Activated T-cell treated with anti-CD3 and anti-CD28 coated beads, Interleukin-2, amount 50 U/mL, for 48 hours (primary cell): ENCODE measurements around the gene CTDNEP1.
"Not testable (repeated sequence)": the region's sequence is repeated elsewhere in the genome, so short reads cannot be mapped to it uniquely, and the experiment has no call there.

Source experiments
- DNase-seq, 2 experiments: peaks; one replicate each; pipeline ENCODE4 v3.0.0-alpha.2; 2020

CTDNEP1 gene

DNA sequence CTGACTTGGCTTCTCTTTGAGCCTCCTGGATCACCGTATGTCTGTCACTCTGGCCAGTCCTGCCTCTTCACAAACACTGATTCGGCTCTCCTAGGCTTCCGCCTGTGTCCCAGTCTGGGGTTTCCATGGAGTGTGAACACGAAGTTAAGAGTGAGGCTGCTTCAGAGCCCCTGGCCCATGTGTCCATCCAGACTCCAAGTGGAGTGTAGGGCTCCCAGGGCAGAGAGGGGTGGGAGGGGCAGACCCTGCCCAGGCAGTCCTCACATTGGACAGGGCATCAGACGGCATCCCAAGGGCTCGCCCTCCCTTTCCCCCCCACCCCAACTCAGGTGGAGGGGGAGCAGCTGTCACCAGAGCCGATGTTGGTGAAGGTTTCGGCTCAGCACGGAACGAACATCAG is 7.7 kb downstream of the CTDNEP1 start:
- DNase-seq = not testable (repeated sequence)

DNA sequence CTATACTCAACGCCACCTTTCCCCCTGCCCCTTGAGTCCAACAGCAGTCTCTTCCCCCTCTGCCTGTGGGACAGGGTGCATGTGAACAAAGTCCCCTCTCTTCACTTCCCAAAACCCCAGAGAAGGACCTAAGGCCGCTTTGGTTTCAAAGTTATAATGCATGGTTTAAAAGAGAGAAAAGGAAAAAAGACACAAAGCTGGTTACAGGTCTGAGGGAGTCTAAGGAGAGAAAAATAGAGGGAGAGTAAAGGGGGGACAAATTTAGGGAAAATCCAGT is 8.1 kb downstream of the CTDNEP1 start:
- DNase-seq = no peak

DNA sequence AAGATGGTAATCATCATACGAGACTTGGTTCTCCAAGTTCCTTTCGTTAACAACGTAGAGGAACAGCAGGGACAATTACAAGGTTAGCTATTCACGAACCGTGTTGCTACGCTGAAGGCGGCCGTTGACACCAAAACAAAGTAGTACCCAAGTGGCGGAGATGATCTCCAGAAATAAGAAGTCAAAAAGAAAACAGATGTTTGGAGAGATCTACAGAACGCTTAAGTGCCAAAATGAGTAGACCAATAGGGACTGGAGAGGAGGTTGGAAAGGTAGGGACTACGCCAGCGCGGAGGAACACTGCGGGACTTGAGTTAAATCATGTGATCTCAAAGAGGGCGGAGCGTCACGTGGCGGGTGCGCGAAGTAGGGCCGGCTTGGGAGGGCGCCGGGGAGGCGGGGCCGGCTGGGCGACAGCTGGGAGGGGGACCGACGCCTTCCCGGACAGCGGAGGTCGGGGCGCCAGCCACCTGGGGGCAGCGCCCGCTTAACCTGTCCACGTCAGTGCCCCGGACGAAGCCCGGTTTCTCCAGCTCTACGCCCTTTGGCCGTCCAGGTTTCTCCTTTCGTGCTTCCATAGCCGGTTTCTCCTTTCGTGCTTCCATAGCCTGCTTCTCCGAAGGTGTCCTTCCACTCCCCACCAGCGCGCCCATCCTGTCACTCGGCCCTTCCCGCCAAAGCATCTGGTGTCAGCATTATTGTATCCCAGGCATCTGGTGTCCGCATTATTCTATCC is 8.6 kb downstream of the CTDNEP1 start:
- peak; percentile 94 to 95 for DNase-seq

DNA sequence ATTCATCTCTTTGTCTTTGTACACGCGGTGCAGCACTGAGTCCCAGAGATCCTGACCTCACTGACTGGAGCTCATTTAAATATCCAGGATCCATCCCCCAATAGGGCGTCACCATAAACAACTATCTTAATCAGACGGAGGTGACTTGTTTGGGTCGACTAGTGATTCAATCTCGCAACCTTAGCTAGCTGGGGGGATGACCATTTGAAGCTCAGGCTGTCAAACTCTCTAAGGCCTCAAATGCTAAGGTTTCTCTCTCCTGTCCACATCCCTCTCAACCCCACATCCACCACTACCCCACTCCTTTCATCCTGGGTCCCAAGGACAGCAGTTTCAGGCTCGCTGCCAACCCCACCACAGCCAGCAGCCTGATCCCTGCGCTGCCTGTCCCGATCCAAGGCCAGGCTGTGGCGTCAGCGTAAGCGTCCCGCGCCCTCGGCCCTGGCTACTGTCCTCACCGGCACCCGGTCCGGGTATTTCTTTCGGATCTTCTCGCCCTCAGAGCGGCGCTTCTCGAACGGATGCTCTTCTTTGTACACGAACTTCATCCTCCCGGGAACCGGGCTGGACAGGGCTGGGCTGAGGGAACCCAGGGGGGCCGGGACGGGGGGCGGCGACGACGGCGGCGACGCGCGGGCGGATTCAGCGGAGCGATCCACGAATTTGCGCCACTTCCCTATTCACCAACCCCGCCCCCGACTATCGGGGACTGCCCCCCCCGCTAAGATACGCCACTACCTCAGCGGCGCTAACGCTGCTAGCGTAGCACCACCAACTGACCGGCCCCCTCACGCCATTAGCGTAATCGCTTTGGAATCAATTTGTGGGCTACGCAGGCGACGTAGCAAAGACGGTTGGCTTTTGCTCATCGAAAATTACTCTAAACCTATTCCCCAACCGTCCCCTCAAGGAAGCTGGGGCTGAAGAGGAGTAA is 9.5 kb downstream of the CTDNEP1 start, which contains the start of gene GABARAP:
TSS of gene GABARAP (minus strand) at position 667 of the 934 bp plus-strand sequence. CDS start at position 548, 119 bp downstream.
- peak; percentile 97 for DNase-seq

DNA sequence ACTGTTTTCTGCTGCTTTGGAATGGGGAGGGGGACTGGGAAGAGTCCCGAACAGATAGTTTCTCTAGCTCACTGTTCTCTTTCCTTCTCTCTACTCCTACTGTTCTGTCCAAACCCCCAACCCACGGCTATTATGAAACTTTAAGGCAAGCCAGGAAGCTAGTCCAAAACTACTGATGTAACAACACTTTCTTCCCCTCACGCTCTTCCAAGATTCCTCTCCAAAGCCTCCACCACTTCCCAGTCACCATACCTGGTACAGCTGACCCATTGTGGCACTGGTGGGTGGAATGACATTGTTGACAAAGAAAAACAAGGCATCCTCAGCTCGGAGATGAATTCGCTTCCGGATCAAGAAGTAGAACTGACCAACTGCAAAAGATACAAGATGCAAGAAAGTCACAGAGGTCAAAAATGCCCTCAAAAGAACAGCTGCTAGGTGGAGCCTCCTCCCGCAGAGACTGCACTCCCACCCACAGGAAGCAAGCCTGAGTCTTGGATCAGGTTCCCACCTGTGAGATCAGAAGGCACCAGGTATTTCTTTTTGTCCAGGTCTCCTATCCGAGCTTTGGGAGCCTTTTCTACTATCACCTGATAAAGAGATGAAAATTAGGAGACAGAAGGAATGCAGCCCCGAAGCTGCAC is 10.3 kb downstream of the CTDNEP1 start:
- DNase-seq = no peak

DNA sequence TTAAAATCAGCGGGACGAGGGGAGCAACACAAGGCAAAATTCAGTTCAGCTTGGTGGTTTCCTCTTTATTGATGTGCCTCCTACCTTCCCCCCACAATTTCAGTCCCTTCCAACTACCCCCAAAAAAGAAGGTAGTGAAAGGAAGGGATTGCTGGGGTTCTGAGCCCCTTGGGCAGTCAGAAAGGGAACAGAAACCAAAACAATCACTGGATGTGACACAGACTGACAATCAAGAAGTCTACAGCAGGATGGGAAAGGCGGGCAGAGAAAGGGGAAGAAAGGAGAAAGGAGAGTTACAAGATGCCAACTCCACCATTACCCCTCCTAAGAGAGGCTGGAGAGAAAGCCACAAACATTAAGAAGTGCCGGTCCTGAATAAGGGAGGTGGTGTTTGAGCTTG is 11.2 kb downstream of the CTDNEP1 start:
- DNase-seq = no peak

DNA sequence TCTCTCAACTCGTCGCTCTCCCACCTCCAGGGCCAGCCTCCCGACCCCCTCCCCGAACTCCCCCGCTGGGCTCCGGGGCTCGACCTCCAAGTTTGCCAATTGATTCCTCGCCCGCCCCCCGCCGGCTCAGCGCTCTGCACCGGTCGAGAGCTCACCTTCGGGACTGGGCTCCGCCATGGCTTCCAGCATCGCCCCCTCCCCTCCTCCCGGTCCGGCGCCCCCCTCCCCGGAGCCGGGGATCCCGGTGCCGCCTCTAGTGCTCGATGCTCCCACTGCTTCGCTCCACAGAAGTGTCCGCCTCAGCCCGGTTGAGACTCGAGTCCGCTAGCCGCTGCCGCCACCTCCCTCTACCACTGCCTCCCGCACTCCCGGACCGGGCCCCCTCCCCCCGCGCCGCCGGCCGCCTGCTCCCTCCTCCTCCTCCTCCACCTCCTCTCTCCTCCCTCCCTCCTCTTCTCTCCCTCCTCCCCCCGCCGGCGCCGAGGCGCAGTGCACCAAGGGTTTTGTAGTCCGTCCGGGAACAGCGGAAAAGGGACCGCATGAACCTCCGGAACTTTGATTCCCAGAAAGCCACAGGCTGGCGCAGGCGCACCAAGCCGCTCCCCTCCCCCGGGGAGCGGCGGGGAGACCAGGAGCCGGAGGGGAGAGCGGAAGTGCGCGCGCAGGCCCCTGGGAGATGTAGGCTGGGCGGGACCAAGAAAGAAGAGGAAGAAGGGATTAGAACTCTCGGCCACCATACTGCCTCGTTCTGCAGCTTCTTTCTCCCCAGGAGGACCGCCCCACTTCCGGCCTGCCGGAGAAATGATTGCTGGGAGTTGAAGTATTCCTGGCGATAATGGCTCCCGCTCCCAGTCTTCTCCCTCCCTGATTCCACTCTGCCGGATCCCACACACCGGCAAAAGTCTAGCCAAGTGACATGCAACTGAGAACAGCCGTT is 12.2 kb downstream of the CTDNEP1 start, which contains the start of gene PHF23:
TSS of gene PHF23 (minus strand) at position 367 of the 937 bp plus-strand sequence. CDS start at position 189, 178 bp downstream.
- DNase-seq = peak; percentile 97 to 98

DNA sequence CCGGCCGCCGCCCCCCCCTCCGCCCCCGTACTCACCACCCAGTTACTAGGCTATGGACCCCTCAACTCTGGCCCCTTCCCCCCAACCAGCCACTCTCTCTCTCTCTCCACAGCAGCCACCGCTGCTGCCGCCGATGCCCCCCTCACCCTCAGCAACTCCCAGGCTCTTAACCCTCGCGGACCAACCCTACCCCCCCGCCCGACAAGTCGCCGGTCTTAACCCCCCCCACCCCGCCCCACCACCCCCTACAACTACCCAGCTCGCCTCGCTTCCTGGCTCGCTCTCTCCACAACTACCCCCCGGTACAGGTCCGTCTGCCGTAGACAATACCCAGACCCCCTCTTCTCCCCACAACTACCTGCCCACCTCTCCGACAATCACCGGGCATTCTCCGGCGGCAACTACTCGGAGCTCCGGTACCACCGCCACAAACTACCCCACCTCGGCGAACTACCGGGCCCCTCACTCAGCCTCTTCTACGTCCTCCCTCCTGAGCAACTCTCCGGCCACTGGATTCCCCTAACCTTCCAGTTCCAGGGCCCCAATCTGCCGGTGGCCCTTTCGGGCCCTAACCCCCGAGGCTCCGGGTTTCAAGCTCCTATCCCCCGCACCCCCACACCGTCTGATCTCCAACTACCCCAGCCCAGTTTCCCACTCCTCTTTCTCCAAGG is 13.0 kb downstream of the CTDNEP1 start:
- peak; percentile 51 to 63 for DNase-seq

DNA sequence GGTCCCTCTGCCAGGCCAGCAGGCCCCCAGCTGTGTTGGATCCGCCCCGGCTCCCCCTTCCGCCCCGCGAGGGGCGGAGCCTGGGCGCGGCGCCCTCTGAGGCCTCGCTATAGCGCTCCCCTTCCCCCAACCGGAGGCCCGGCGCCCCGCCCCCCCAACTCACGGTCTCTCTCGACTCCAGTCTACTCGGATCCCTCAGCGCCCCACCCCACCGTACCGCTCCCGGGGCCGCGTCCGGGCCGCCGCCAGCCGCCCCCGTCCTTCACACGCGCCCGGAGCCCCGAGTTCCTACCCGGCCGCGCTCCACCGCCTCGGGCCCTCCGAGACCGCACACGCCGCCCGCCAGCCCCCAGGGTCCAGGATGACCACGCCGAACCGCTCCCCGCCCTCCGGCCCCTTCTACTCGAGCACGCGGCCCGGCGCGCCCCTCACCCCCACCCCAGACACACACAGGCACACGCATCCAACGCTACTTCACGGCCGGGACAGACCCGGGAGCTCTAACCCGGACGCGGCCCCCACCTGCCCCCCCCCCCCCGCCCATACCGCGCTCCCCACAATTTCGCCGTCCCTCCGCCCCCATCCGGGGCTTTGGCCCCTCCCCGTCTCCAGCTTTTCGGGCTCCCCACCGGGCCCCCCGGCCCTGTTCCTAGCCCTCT is 13.6 kb downstream of the CTDNEP1 start:
- DNase-seq = peak; percentile 91

DNA sequence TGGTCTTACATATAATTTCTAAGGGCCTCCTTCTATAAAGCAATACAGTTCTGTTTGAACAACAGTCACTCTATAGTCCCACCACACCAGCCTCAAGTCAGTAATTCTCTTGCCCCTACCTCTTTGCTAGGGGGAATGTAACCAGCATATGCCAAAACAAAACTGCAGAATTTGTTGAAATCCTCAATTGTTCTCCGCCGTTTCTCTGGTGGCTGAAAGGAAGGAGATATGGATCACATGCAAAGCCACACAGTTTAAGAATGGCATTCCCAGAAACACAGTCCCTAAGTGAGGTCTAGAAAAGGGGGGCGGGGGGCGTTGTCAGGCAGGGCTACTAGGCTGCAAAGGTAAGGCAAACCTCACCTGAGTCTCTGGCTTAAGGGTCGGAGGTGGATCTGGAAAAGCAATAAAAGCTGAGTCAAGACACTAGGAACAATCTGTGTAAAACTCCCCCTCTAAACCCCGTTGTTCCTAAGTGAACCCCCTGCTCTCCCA is 14.2 kb downstream of the CTDNEP1 start:
- no peak for DNase-seq

DNA sequence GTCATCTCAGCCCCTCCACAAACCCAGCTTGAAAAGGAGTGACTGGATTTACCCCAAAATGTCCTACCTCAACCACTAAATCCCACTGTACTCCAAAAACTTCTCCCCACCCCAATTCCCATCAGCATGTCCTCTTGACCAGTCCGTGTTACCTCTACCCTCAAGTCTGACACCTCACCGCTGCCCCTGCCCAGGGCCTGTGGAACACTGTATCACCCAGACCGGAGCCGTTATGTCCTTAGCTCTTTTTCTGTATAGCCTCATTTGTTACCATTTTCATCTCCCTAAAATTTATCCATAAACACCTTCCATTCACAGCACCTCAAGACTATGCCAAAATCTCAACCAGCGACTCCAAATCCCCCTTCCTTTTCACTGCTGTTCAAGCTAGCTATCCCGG is 14.7 kb downstream of the CTDNEP1 start:
- DNase-seq = no peak

DNA sequence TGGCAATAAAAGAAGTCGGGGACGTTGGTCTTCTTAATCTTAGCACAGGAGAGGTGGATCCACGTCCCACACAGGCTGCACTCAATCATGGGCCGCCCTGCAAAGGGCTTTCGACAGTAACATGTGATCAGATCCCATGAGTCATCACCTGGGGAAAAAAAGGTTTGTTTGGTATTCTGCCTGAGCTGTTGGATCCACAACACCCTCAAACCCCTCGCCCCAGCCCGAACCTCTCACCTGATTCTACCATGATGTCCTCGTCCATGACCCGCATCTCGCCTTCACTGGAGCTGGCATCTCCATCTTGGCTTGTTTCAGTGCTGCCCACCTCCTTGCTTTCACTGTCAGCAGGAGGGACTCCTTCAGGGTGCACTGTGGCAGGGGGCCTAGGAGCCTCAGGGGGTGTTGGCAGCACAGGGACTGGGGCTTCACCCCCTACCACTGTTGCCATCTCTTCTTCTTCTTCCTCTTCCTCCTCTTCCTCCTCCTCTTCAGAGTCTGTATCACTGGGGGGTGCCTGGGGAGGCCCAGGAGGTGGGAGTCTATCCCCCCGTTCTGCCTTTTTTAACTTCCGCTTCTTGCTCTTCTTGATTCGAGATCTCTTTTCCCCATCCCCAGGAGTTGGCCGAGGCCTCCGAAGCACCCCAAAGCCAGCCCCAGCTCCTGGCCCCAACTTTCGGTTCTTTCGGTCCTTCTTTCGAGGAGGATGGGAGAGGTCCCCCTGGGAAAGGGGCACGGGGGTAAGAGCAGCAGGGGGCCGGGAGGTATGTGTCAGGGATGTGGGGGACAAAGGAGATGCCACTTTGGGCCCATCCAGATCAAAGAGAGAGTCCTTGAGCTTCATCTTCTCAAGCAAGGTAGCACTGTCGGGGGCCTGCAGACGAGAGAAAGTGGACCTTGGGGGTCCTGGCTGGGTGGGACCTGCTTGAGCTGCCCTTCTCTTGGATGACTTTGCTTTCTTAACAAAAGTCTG is 15.6 kb downstream of the CTDNEP1 start:
- no peak for DNase-seq

DNA sequence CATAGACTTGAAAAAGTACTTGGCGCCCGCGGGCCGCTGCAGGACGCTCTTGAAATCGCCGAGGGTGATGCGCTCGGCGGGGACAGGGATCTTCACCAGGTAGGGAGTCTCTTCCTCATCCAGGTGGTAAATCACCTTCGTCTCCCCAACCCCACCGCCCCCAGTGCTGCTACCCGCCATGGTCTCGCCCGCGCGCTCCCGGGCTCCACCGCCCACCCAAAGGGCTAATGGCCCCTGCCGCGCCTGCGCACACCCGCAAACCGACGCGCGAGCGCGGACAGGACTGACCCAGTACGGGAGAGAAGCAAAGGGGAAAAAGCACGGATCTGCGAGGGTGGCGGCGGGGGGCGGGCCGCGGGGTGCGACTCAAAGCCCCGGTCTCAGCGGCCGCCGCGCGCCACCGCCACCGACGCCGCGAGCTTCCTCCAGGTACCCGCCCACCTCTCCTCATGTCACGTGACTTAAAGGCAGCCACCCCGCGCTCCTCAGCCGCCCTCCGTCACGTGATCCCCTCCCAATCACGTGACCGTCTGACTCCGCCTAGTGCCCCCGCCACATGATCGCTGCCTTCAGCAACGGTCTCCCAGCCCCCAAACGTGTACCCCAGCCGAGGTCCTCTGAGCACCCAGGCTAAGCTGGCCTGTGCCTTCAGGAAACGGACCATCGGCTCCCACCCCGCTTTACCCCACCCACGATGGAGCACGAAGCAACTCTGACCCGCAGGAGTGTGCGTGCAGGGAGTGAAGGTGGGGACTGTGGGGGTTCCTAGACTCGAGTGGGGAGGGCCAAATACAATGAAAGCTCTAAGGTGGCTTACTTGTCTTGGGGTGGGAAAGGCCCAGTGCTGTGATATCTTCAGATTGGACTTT is 17.2 kb downstream of the CTDNEP1 start, which contains the start of gene DVL2:
TSS of gene DVL2 (minus strand) at position 435 of the 869 bp plus-strand sequence. CDS start at position 180, 255 bp downstream.
- peak; percentile 95 to 97 for DNase-seq

DNA sequence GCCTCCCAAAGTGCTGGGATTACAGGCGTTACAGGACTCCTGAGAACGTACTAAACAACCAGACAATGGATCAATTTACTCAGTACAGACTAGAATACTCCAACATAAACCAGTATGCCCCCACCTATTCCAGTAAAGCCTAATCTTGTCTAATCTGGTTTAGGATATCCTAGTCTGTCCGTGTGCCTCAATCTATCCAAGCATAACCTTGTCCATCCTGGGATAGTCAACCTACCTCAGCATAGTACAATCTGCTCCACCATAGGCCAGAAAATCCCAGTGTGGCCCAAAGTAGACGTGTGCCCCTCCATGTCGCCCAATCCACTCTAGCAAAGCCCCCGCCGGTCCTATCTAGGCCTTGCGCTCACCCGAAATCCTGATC is 17.8 kb downstream of the CTDNEP1 start:
- no peak for DNase-seq

DNA sequence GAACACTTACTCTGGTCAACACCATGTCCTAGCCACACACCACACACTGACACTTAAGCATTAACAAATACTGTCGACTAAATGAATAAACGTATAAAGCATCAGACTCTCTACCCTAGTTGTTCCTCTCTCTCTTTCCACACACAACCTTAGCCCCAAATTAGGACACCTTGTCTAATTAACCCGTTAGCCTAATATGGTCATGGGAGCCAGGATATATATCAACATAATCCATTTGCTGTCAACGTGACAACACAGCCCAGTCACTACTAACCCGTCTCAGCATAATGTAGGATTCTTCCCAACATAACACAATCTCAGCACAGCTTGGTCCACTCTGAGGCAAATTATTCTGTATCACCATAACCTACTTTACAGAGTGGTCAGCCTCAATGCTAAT is 19.4 kb downstream of the CTDNEP1 start:
- DNase-seq = no peak

DNA sequence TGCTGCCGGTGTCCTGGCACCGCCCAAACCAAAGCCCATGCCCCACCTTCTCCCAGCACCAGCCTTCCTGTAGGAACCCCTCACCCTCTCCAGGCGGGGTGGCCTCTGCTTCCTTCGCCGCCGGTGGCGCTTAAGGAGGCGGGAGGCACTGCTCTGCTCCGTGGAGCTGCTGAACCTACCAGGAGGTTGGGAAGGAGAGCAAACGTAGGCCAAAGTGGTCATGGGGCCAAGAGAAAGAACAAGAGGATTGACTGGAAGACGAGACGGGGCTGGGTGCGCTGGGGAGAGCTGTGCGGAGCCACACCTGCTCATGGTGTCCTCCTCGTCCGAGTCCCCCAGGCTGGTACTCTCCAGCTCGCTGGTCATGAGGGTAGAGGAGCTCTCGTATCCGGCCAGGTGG is 22.0 kb downstream of the CTDNEP1 start:
- DNase-seq = no peak

DNA sequence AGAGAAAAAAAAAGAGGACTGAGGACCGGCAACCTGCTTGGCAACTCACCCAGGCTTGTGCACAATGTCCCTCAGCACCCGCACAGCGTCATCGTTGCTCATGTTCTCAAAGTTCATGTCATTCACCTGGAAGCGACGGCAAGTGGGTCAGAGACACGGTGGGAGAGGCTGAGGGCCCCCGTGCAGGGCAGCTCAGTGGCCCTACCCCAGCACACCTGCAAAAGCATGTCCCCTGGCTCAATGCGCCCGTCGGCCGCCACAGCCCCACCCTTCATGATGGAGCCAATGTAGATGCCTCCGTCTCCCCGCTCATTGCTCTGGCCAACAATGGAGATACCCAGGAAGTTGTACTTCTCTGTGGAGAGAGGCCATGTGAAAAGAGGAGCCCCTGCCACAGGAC is 22.6 kb downstream of the CTDNEP1 start:
- DNase-seq = no peak
